ENCODE results near the gene COQ8B. TPM values are rescaled to one million over a fixed set of nuclear protein-coding genes. Genes with fewer than 3 reads are reported as not detected.
"Not testable (repeated sequence)": the region's sequence is repeated elsewhere in the genome, so short reads cannot be mapped to it uniquely, and the experiment has no call there.

Gene COQ8B
- total RNA-seq, 1 donor from 2014 or later, result 33.5 TPM

DNA sequence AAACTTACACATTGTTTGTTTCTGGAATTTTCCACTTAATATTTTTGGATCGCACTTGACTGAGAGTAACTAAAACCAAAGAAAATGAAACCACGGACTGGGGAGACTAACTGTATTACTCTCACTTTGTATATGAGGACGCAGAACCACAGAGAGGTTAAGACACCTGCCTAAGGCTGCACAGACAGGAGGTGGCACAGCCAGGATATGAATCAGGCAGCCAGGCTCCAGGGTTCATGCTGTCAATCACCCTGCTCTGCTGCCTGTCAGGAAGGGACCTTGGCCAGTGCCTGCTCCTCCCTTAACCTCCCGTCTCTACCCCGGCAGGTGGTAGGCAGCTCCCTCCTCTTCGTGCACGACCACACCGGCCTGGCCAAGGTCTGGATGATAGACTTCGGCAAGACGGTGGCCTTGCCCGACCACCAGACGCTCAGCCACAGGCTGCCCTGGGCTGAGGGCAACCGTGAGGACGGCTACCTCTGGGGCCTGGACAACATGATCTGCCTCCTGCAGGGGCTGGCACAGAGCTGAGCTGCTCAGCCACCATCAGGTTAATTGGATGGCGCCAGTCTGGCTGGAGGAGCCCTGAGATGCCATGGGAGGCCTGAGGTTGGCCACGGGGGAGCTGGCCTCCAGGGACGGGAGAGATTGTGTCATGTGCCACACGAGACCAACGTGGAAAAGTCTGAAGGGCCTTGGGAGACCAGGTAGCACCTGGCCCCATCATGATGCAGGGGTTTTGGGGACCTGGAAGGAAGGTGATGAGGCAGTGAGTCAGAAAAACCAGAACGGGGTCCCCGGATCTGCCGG, 22.5 kb upstream of the COQ8B start:
- intact Hi-C loops (cut with micrococcal nuclease), result no loop called here
- Mint-ChIP-seq H3K27ac (no peak overlapping the region), H3K9me3 (no peaks in the 10 kb centered on the region), H3K4me1 (ENCODE audit: low read depth) (peaks cover 3% of the 10 kb centered on the region), H3K36me3 (ENCODE audit: low read depth) (peaks cover 30% of the 10 kb centered on the region), H3K4me3 (ENCODE audit: low read depth) (no peak overlapping the region), H3K27me3 (ENCODE audit: low read depth) (no peaks in the 10 kb centered on the region)
- DNase-seq (ENCODE audit: low spot score), result no peak

GRCh38 chr19:40737102-40737644, 20.5 kb upstream of the COQ8B start:
- H3K27ac Mint-ChIP-seq, result no peak overlapping the region
- peaks cover 48% of the 10 kb centered on the region for H3K36me3 Mint-ChIP-seq (ENCODE audit: low read depth)
- intact Hi-C loops (cut with micrococcal nuclease), result no loop called here
- H3K4me1 Mint-ChIP-seq (ENCODE audit: low read depth), result peaks cover 3% of the 10 kb centered on the region
- no peaks in the 10 kb centered on the region for H3K9me3 Mint-ChIP-seq
- no peak overlapping the region for H3K4me3 Mint-ChIP-seq (ENCODE audit: low read depth)
- no peaks in the 10 kb centered on the region for H3K27me3 Mint-ChIP-seq (ENCODE audit: low read depth)
- no peak for DNase-seq (ENCODE audit: low spot score)

DNA sequence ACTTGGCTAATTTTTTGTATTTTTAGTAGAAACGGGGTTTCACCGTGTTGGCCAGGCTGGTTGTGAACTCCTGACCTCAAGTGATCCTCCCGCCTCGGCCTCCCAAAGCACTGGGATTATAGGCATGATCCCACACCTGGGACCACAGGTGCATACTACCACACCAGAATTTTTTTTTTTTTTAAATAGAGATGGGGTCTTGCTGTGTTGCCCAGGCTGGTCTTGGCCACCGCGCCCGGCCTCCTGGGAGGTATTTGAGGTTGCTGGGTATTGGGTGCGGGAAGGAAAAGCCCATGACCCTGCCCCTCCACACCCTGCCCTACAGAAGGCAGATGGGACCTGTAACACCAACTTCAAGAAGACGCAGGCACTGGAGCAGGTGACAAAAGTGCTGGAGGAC, 20.0 kb upstream of the COQ8B start:
- no peak overlapping the region for H3K4me3 Mint-ChIP-seq (ENCODE audit: low read depth)
- H3K27me3 Mint-ChIP-seq (ENCODE audit: low read depth), result no peaks in the 10 kb centered on the region
- peaks cover 3% of the 10 kb centered on the region for H3K4me1 Mint-ChIP-seq (ENCODE audit: low read depth)
- intact Hi-C loops (cut with micrococcal nuclease), result no loop called here
- no peak overlapping the region for H3K27ac Mint-ChIP-seq
- H3K36me3 Mint-ChIP-seq (ENCODE audit: low read depth), result peaks cover 49% of the 10 kb centered on the region
- DNase-seq (ENCODE audit: low spot score), result no peak
- no peaks in the 10 kb centered on the region for H3K9me3 Mint-ChIP-seq

- H3K4me3 Mint-ChIP-seq (ENCODE audit: low read depth), result no peak overlapping the region
- H3K4me1 Mint-ChIP-seq (ENCODE audit: low read depth), result peaks cover 3% of the 10 kb centered on the region
- no peaks in the 10 kb centered on the region for H3K9me3 Mint-ChIP-seq
- H3K27me3 Mint-ChIP-seq (ENCODE audit: low read depth), result no peaks in the 10 kb centered on the region
- no peak overlapping the region for H3K27ac Mint-ChIP-seq
- no peak for DNase-seq (ENCODE audit: low spot score)
- intact Hi-C loops (cut with micrococcal nuclease), result no loop called here
- peaks cover 61% of the 10 kb centered on the region for H3K36me3 Mint-ChIP-seq (ENCODE audit: low read depth)
These were observed 18.5 kb upstream of the COQ8B start for GRCh38 chr19:40735013-40735771.

- peaks cover 55% of the 10 kb centered on the region for H3K36me3 Mint-ChIP-seq (ENCODE audit: low read depth)
- no peak for DNase-seq (ENCODE audit: low spot score)
- H3K27ac Mint-ChIP-seq, result no peak overlapping the region
- intact Hi-C loops (cut with micrococcal nuclease), result no loop called here
- no peaks in the 10 kb centered on the region for H3K27me3 Mint-ChIP-seq (ENCODE audit: low read depth)
- no peaks in the 10 kb centered on the region for H3K9me3 Mint-ChIP-seq
- no peaks in the 10 kb centered on the region for H3K4me1 Mint-ChIP-seq (ENCODE audit: low read depth)
- no peak overlapping the region for H3K4me3 Mint-ChIP-seq (ENCODE audit: low read depth)
These were observed 16.5 kb upstream of the COQ8B start for GRCh38 chr19:40733149-40733548.

GRCh38 chr19:40732304-40732703, 15.6 kb upstream of the COQ8B start:
- H3K4me3 Mint-ChIP-seq (ENCODE audit: low read depth); H3K27me3 Mint-ChIP-seq (ENCODE audit: low read depth); H3K9me3 Mint-ChIP-seq; H3K4me1 Mint-ChIP-seq (ENCODE audit: low read depth); H3K27ac Mint-ChIP-seq; intact Hi-C loops (cut with micrococcal nuclease); DNase-seq (ENCODE audit: low spot score): not testable (repeated sequence)
- peaks cover 57% of the 10 kb centered on the region for H3K36me3 Mint-ChIP-seq (ENCODE audit: low read depth)

DNA sequence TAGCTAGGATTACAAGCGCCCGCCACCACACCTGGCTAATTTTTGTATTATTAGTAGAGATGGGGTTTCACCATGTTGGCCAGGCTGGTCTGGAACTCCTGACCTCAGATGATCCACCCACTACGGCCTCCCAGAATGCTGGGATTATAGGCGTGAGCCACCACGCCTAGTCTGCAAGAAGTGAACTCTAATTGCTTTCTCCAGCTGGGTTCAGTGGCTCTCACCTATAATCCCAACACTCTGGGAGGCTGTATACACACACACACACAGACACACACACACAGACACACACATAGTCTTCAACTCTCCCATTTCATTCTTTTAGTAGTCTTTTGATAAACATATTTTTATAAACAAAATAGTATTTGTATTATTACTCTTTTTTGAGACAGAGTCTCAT, 13.4 kb upstream of the COQ8B start:
- H3K9me3 Mint-ChIP-seq; H3K4me1 Mint-ChIP-seq (ENCODE audit: low read depth); DNase-seq (ENCODE audit: low spot score); H3K27me3 Mint-ChIP-seq (ENCODE audit: low read depth); H3K27ac Mint-ChIP-seq; intact Hi-C loops (cut with micrococcal nuclease); H3K4me3 Mint-ChIP-seq (ENCODE audit: low read depth): not testable (repeated sequence)
- H3K36me3 Mint-ChIP-seq (ENCODE audit: low read depth), result peaks cover 56% of the 10 kb centered on the region

GRCh38 chr19:40726279-40726678, 9.6 kb upstream of the COQ8B start:
- Mint-ChIP-seq H3K27me3 (ENCODE audit: low read depth) (no peaks in the 10 kb centered on the region), H3K4me3 (ENCODE audit: low read depth) (no peak overlapping the region), H3K36me3 (ENCODE audit: low read depth) (peaks cover 56% of the 10 kb centered on the region), H3K4me1 (ENCODE audit: low read depth) (peaks cover 12% of the 10 kb centered on the region), H3K9me3 (no peaks in the 10 kb centered on the region), H3K27ac (no peak overlapping the region)
- intact Hi-C loops (cut with micrococcal nuclease), result no loop called here
- DNase-seq (ENCODE audit: low spot score), result no peak

DNA sequence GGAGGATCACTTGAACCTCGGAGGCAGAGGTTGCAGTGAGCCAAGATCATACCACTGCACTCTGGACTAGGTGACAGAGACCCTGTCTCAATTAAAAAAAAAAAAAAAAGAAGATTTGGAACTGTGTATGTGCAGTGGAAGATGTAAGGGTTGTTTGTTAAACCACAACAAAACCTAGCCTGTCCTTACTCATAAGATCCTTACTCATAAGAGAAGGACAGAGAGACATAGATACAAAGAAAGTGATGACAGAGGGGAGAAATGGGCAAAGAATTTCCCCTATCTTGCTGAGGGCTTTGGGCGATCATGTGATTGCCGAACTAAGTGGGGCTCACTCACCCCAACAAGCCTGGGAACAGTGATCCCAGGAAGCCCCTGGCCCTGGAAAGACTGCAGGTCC, 8.2 kb upstream of the COQ8B start:
- H3K27ac Mint-ChIP-seq, result peak overlapping the region; percentile 49
- H3K9me3 Mint-ChIP-seq, result no peaks in the 10 kb centered on the region
- peaks cover 23% of the 10 kb centered on the region for H3K4me1 Mint-ChIP-seq (ENCODE audit: low read depth)
- no peaks in the 10 kb centered on the region for H3K27me3 Mint-ChIP-seq (ENCODE audit: low read depth)
- no peak for DNase-seq (ENCODE audit: low spot score)
- peaks cover 56% of the 10 kb centered on the region for H3K36me3 Mint-ChIP-seq (ENCODE audit: low read depth)
- intact Hi-C loops (cut with micrococcal nuclease), result no loop called here
- H3K4me3 Mint-ChIP-seq (ENCODE audit: low read depth), result no peak overlapping the region

DNA sequence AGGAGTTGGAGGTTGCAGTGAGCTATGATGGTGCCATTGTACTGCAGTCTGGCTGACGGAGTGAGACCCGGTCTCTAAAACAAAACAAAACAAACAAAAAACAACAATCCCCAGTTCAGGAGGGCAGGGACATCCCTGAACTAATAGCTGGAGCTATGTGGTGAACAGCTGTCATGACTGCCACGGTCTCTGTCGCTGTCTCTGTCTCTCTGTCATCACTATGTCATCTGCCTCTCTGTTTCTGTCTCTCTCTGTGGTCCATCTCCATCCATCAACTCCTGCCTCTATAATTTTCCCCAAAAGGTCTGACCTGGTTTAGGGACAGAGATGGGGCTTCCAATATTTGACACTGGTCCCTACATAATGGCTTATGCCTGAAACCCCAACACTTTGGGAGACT, 7.6 kb upstream of the COQ8B start:
- Mint-ChIP-seq H3K4me1 (ENCODE audit: low read depth) (peaks cover 26% of the 10 kb centered on the region), H3K9me3 (no peaks in the 10 kb centered on the region), H3K4me3 (ENCODE audit: low read depth) (no peak overlapping the region), H3K27ac (no peak overlapping the region), H3K36me3 (ENCODE audit: low read depth) (peaks cover 56% of the 10 kb centered on the region), H3K27me3 (ENCODE audit: low read depth) (no peaks in the 10 kb centered on the region)
- intact Hi-C loops (cut with micrococcal nuclease), result no loop called here
- no peak for DNase-seq (ENCODE audit: low spot score)

DNA sequence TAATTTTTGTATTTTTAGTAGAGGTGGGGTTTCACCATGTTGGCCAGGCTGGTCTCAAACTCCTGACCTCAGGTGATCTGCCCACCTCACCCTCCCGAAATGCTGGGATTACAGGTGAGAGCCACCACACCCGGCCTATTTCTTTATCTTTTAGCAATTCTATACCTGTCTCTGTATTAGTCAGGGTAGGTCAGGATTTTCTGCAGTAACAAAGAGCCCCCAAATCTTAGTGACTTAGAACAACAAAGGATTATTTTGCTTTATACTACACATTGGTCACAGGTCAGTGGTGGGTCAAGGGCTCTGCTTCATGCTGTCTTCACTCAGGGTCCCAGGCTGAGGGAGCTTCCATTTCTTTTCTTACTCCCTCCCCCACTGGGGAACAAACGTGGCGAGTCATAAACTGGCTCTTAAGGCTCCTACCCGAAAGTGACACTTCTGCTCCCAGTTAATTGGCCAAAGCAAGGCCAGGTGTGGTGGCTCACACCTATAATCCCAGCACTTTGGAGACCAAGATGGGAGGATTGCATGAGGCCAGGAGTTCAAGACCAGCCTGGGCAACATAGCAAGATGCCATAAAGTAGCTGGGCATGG, 7.1 kb upstream of the COQ8B start:
- intact Hi-C loops (cut with micrococcal nuclease), result no loop called here
- peaks cover 27% of the 10 kb centered on the region for H3K4me1 Mint-ChIP-seq (ENCODE audit: low read depth)
- H3K4me3 Mint-ChIP-seq (ENCODE audit: low read depth), result no peak overlapping the region
- peaks cover 56% of the 10 kb centered on the region for H3K36me3 Mint-ChIP-seq (ENCODE audit: low read depth)
- no peaks in the 10 kb centered on the region for H3K27me3 Mint-ChIP-seq (ENCODE audit: low read depth)
- H3K27ac Mint-ChIP-seq, result no peak overlapping the region
- no peak for DNase-seq (ENCODE audit: low spot score)
- H3K9me3 Mint-ChIP-seq, result no peaks in the 10 kb centered on the region

DNA sequence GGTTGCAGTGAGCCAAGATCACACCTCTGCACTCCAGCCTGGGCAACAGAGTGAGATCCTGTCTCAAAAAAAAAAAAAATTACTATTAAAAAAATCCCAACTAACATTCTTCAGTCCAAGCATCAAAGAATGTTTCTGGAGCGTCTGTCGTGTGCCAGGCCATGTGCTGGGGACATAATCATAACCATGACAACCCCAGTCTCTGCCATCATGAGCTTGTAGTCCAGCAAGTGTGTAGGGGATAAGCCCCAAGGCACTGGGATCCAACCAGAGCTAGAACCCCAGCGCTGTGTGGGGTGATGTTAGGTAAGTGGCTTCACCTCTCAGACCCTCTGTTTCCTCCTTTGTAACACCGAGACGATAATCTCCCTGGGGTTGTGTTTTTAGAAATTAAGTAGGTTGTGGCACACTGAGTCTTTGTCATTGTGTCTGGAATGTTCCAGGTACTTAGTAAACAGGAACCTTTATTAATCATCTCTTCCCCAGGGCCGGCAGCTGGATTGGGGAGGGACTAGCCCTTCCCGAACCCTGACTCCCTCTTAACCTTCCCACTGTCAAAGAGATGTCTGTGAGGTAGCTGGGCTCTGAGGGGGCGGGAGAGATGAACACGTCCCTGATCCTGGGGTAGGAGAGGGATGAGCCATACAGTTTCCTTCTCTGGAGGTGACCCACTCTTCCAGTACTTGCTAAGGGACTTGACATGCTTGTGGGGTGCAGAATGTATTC, 5.4 kb upstream of the COQ8B start:
- no peak overlapping the region for H3K27ac Mint-ChIP-seq
- intact Hi-C loops (cut with micrococcal nuclease), result no loop called here
- DNase-seq (ENCODE audit: low spot score), result no peak

More for the DNA sequence above, 5.4 kb upstream of the COQ8B start:
- no peaks in the 10 kb centered on the region for H3K27me3 Mint-ChIP-seq (ENCODE audit: low read depth)
- peaks cover 34% of the 10 kb centered on the region for H3K4me1 Mint-ChIP-seq (ENCODE audit: low read depth)
- H3K9me3 Mint-ChIP-seq, result no peaks in the 10 kb centered on the region
- H3K4me3 Mint-ChIP-seq (ENCODE audit: low read depth), result no peak overlapping the region
- peaks cover 51% of the 10 kb centered on the region for H3K36me3 Mint-ChIP-seq (ENCODE audit: low read depth)
